WTC11 (cell line): ENCODE results near the gene NAA16. TPM values are rescaled to one million over a fixed set of nuclear protein-coding genes. Genes with fewer than 3 reads are reported as not detected.

Experiments
- ATAC-seq: fragments of 200-7000 bp; cut with Tn5 transposase; 2 replicates; pipeline ENCODE4 v1.10.0; 2021; ENCODE audit warnings: mild to moderate bottlenecking, moderate library complexity
- CTCF ChIA-PET: fragments of 300-600 bp; sonication (Branson Sonifier 250); formaldehyde crosslinking; loops from one replicate; lab custom pipeline; 2021; ENCODE audit warnings: antibody characterized with exemption; lab: Charles Lee
- POLR2A ChIA-PET: fragments of 350-600 bp; sonication (Branson Sonifier 250); formaldehyde crosslinking; loops from one replicate; lab custom pipeline; 2021; ENCODE audit warnings: antibody characterized with exemption; lab: Charles Lee
- DNase-seq: peaks from one replicate; pipeline ENCODE4 v3.0.0; 2021; ENCODE audit warnings: low spot score
- H3K27ac Mint-ChIP-seq: 2 replicates; pipeline ENCODE4 v1.8.0; 2021; ENCODE audit warnings: mixed read lengths
- H3K27me3 Mint-ChIP-seq: 2 replicates; pipeline ENCODE4 v1.8.0; 2021; ENCODE audit warnings: low read depth, mild to moderate bottlenecking, moderate library complexity, mixed read lengths
- H3K36me3 Mint-ChIP-seq: 2 replicates; pipeline ENCODE4 v1.8.0; 2021; ENCODE audit warnings: mixed read lengths
- H3K4me1 Mint-ChIP-seq: 2 replicates; pipeline ENCODE4 v1.8.0; 2022; ENCODE audit warnings: mixed read lengths
- H3K4me3 Mint-ChIP-seq: 2 replicates; pipeline ENCODE4 v1.8.0; 2021; ENCODE audit warnings: mild to moderate bottlenecking, moderate library complexity, mixed read lengths
- H3K9me3 Mint-ChIP-seq: 2 replicates; pipeline ENCODE4 v1.8.0; 2021; ENCODE audit warnings: mixed read lengths
- CBFB ChIP-seq: sonication (generic); formaldehyde crosslinking; IDR thresholded peaks from 2 replicates; pipeline ENCODE4 v1.8.1; 2022; ENCODE audit warnings: mild to moderate bottlenecking, low read depth, missing genetic modification reagents
- CREB1 ChIP-seq: sonication (generic); formaldehyde crosslinking; IDR thresholded peaks from 2 replicates; pipeline ENCODE4 v1.8.0; 2023; ENCODE audit warnings: mild to moderate bottlenecking, missing genetic modification reagents
- E2F1 ChIP-seq: sonication (generic); formaldehyde crosslinking; IDR thresholded peaks from 2 replicates; pipeline ENCODE4 v1.8.0; 2022; ENCODE audit warnings: mild to moderate bottlenecking, missing genetic modification reagents
- ELF4 ChIP-seq: sonication (generic); formaldehyde crosslinking; IDR thresholded peaks from 2 replicates; pipeline ENCODE4 v1.8.1; 2022; ENCODE audit warnings: low read depth, mild to moderate bottlenecking, moderate library complexity, missing genetic modification reagents
- ETV6 ChIP-seq: sonication (generic); formaldehyde crosslinking; IDR thresholded peaks from 2 replicates; pipeline ENCODE4 v1.8.1; 2022; ENCODE audit warnings: mild to moderate bottlenecking, missing genetic modification reagents
- GABPB1 ChIP-seq: sonication (generic); formaldehyde crosslinking; IDR thresholded peaks from 2 replicates; pipeline ENCODE4 v1.8.1; 2023; ENCODE audit warnings: mild to moderate bottlenecking, missing genetic modification reagents
- GTF2I ChIP-seq: fragments of 250-450 bp; sonication (Bioruptor Pico); conservative IDR thresholded peaks from 2 replicates; pipeline ENCODE4 v1.4.0; 2021; ENCODE audit warnings: mild to moderate bottlenecking
- HMGXB4 ChIP-seq: sonication (generic); formaldehyde crosslinking; IDR thresholded peaks from 2 replicates; pipeline ENCODE4 v1.8.1; 2023; ENCODE audit warnings: mild to moderate bottlenecking, moderate library complexity, missing genetic modification reagents
- MLX ChIP-seq: sonication (generic); formaldehyde crosslinking; IDR thresholded peaks from 2 replicates; pipeline ENCODE4 v1.8.1; 2023; ENCODE audit warnings: mild to moderate bottlenecking, missing genetic modification reagents, moderate library complexity
- SP1 ChIP-seq: sonication (generic); formaldehyde crosslinking; conservative IDR thresholded peaks from 2 replicates; pipeline ENCODE4 v1.8.1; 2022; ENCODE audit warnings: missing genetic modification reagents
- TCF7 ChIP-seq: sonication (generic); formaldehyde crosslinking; IDR thresholded peaks from 2 replicates; pipeline ENCODE4 v1.8.0; 2022; ENCODE audit warnings: mild to moderate bottlenecking, low read depth, missing genetic modification reagents, moderate library complexity
- ZBTB43 ChIP-seq: sonication (generic); formaldehyde crosslinking; IDR thresholded peaks from 2 replicates; pipeline ENCODE4 v1.8.1; 2023; ENCODE audit warnings: mild to moderate bottlenecking, missing genetic modification reagents
- ZNF263 ChIP-seq: sonication (generic); formaldehyde crosslinking; IDR thresholded peaks from 2 replicates; pipeline ENCODE4 v1.8.1; 2022; ENCODE audit warnings: low read depth, mild to moderate bottlenecking, moderate library complexity, missing genetic modification reagents
- ZNF281 ChIP-seq: sonication (generic); formaldehyde crosslinking; IDR thresholded peaks from 2 replicates; pipeline ENCODE4 v1.8.0; 2023; ENCODE audit warnings: mild to moderate bottlenecking, missing genetic modification reagents
- ZNF425 ChIP-seq: fragments of 250-450 bp; sonication (Bioruptor Pico); conservative IDR thresholded peaks from 2 replicates; pipeline ENCODE4 v1.9.0; 2021; ENCODE audit warnings: mild to moderate bottlenecking
- ZSCAN18 ChIP-seq: fragments of 250-450 bp; sonication (Bioruptor Pico); IDR thresholded peaks from 2 replicates; pipeline ENCODE4 v2.1.2; 2022; ENCODE audit warnings: mild to moderate bottlenecking, moderate library complexity
- total RNA-seq: library from RNA; stranded (reverse); gene quantifications from 3 replicates; pipeline ENCODE4 v1.2.3, GENCODE V29; 2021

Gene NAA16
- total RNA-seq, 1 experiment from 2014 or later = 32.5 TPM

- H3K27ac Mint-ChIP-seq = no peak overlapping the region
- H3K4me3 Mint-ChIP-seq = no peak overlapping the region
- no peaks in the 10 kb centered on the region for H3K9me3 Mint-ChIP-seq
- CTCF ChIA-PET = interaction anchor here (1.2 to 2.2 kb wide), 2 partner anchors 241 to 258 kb away, joined by 6 to 19 read pairs; no protein-coding TSS in a partner anchor
- peaks cover 2% of the 10 kb centered on the region; the same call in 1 of the 2 replicates for H3K4me1 Mint-ChIP-seq
- no peaks in the 10 kb centered on the region for H3K27me3 Mint-ChIP-seq
- TF ChIP-seq CREB1 (CRISPR knock-in tag) (no peak), ZSCAN18 (no peak), E2F1 (CRISPR knock-in tag) (no peak), SP1 (no peak), ZNF263 (CRISPR knock-in tag) (no peak), ETV6 (CRISPR knock-in tag) (no peak), MLX (CRISPR knock-in tag) (no peak), CBFB (CRISPR knock-in tag) (no peak), HMGXB4 (CRISPR knock-in tag) (no peak), ZNF425 (CRISPR knock-in tag) (no peak), GTF2I (CRISPR knock-in tag) (no peak), ZNF281 (no peak), TCF7 (CRISPR knock-in tag) (no peak), GABPB1 (CRISPR knock-in tag) (no peak), ZBTB43 (no peak), ELF4 (no peak)
- TF ChIP-seq, all 79 proteins: peak for 0
- ATAC-seq = no peak
- DNase-seq = no peak
- POLR2A ChIA-PET = no interaction called here
- no peaks in the 10 kb centered on the region for H3K36me3 Mint-ChIP-seq
Measured at GRCh38 chr13:41411060-41411459, 100.0 kb downstream of the NAA16 start.
